ENCODE data around the gene TXNL4B. TPM values are rescaled to one million over a fixed set of nuclear protein-coding genes. Genes with fewer than 3 reads are reported as not detected.

TXNL4B gene
- 3.6 TPM in 2 replicates for total RNA-seq
- 2.8 and 5.1 TPM in 2 replicates for polyA plus RNA-seq

- H3K9me3 ChIP-seq (ENCODE audit: low read depth) = no peaks in the 10 kb centered on the region
- no peak for TF ChIP-seq CTCF (IDR thresholded peaks at IDR 0.05; ENCODE audit: low read depth, low read length)
- peaks cover 4% of the 10 kb centered on the region for H3K4me1 ChIP-seq (ENCODE audit: low read depth)
- H3K36me3 ChIP-seq = peaks cover 20% of the 10 kb centered on the region
- H3K27ac ChIP-seq = peak within 1 kb of the TSS; percentile 87
- peak within 1 kb of the TSS; percentile 87 for H3K4me3 ChIP-seq
- peak; percentile 99 for DNase-seq (ENCODE audit: low read depth in 1 of 2, low spot score in 1 of 2)
- peaks cover 27% of the 10 kb centered on the region for H3K27me3 ChIP-seq
These were observed at the start of gene TXNL4B, which contains the start of gene DHX38 for GRCh38 chr16:72093448-72094265. TXNL4B (minus strand) TSS chr16:72093620; CDS start chr16:72090749, 2,871 bp downstream. DHX38 (plus strand) TSS chr16:72093847; CDS start chr16:72096158, 2,311 bp downstream.

DNA sequence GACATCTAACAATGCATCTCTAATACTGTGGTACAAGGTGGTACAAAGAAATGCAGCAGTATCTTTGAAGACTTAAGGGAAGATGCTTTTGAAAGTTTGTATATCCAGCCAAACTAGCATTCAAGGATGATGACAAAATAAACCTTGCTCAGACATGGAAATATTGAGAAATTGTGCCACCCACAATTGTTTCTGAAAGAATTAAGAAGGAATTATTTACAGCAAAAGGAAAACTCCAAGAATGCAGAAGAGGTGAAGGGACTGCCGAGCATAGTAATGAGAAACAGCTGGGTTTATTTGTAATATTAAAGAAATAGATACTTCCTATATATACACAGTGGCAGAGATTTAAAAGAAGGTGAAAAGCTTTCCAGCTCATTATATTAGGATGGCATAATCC lies 49.1 kb upstream of the TXNL4B start:
- Histone ChIP-seq H3K4me3 (no peak overlapping the region), H3K27me3 (no peaks in the 10 kb centered on the region), H3K36me3 (no peaks in the 10 kb centered on the region), H3K27ac (no peak overlapping the region), H3K4me1 (ENCODE audit: low read depth) (no peaks in the 10 kb centered on the region), H3K9me3 (ENCODE audit: low read depth) (no peaks in the 10 kb centered on the region)
- no peak for TF ChIP-seq CTCF (IDR thresholded peaks at IDR 0.05; ENCODE audit: low read depth, low read length)
- no peak for DNase-seq (ENCODE audit: low read depth in 1 of 2, low spot score in 1 of 2)

DNA sequence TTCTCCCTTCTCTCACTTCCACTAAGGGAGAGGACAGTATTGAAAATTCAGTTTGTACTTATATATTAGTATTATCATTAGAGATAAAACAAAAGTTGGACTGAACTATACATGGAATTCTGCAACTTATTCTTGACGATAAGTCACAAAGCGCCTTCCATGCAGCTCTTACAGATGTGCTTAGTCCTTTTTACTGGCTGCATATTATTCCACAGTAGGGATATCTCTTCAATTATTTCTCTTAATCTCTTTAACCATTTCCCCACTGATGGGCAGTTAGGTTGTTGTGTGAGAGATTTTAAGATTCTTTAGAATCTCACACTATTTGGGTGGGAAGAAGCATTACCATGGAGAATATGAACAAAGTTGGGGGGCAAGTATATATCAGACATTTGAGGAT lies 46.5 kb upstream of the TXNL4B start:
- no peak for TF ChIP-seq CTCF (IDR thresholded peaks at IDR 0.05; ENCODE audit: low read depth, low read length)

GRCh38 chr16:72138064-72138572 lies 44.7 kb upstream of the TXNL4B start:
- H3K4me3 ChIP-seq = no peak overlapping the region
- H3K4me1 ChIP-seq (ENCODE audit: low read depth) = no peaks in the 10 kb centered on the region
- H3K9me3 ChIP-seq (ENCODE audit: low read depth) = no peaks in the 10 kb centered on the region
- no peaks in the 10 kb centered on the region for H3K36me3 ChIP-seq
- H3K27me3 ChIP-seq = no peaks in the 10 kb centered on the region
- H3K27ac ChIP-seq = no peak overlapping the region
- TF ChIP-seq CTCF (IDR thresholded peaks at IDR 0.05; ENCODE audit: low read depth, low read length) = no peak
- DNase-seq (ENCODE audit: low read depth in 1 of 2, low spot score in 1 of 2) = no peak

More for the DNA sequence above, 46.5 kb upstream of the TXNL4B start:
- H3K36me3 ChIP-seq = no peaks in the 10 kb centered on the region
- H3K4me3 ChIP-seq = no peak overlapping the region
- H3K27me3 ChIP-seq = no peaks in the 10 kb centered on the region
- H3K4me1 ChIP-seq (ENCODE audit: low read depth) = no peaks in the 10 kb centered on the region
- no peak for DNase-seq (ENCODE audit: low read depth in 1 of 2, low spot score in 1 of 2)
- H3K9me3 ChIP-seq (ENCODE audit: low read depth) = no peaks in the 10 kb centered on the region
- H3K27ac ChIP-seq = no peak overlapping the region

GRCh38 chr16:72137380-72138063 lies 44.1 kb upstream of the TXNL4B start:
- H3K4me3 ChIP-seq = no peak overlapping the region
- no peaks in the 10 kb centered on the region for H3K4me1 ChIP-seq (ENCODE audit: low read depth)
- no peaks in the 10 kb centered on the region for H3K36me3 ChIP-seq
- DNase-seq (ENCODE audit: low read depth in 1 of 2, low spot score in 1 of 2) = no peak
- no peak overlapping the region for H3K27ac ChIP-seq
- H3K27me3 ChIP-seq = no peaks in the 10 kb centered on the region
- no peak for TF ChIP-seq CTCF (IDR thresholded peaks at IDR 0.05; ENCODE audit: low read depth, low read length)
- no peaks in the 10 kb centered on the region for H3K9me3 ChIP-seq (ENCODE audit: low read depth)
